Measurements from ENCODE around the gene PPFIA3. TPM values are rescaled to one million over a fixed set of nuclear protein-coding genes. Genes with fewer than 3 reads are reported as not detected.

Gene PPFIA3
- total RNA-seq, 1 donor from 2014 or later: 17.8 TPM

DNA sequence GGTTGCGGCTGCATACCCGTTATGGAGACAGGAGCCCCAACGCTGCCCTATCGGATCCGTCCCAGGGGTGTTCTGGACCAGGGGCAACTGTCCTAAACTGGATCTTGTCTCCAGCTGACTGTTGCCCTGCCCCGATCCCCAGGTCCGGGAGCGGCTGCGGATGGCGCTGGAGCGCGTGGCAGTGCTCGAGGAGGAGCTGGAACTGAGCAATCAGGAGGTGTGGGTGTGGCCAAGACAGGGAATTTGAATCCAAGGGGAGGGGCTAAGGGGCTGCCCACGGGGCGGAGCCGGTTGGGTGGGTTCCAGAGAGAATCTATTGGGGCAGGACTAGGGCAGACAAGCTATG is 9.9 kb downstream of the PPFIA3 start:
- H3K27ac Mint-ChIP-seq: no peak overlapping the region
- no peak for DNase-seq (ENCODE audit: extremely low spot score, unreplicated experiment)
- no peaks in the 10 kb centered on the region for H3K36me3 Mint-ChIP-seq
- peak overlapping the region; percentile 59 for H3K4me3 Mint-ChIP-seq
- H3K4me1 Mint-ChIP-seq (ENCODE audit: unreplicated experiment): peaks cover 10% of the 10 kb centered on the region
- H3K27me3 Mint-ChIP-seq: peaks cover 5% of the 10 kb centered on the region
- H3K9me3 Mint-ChIP-seq: no peaks in the 10 kb centered on the region
- TF ChIP-seq, protein P1, sequence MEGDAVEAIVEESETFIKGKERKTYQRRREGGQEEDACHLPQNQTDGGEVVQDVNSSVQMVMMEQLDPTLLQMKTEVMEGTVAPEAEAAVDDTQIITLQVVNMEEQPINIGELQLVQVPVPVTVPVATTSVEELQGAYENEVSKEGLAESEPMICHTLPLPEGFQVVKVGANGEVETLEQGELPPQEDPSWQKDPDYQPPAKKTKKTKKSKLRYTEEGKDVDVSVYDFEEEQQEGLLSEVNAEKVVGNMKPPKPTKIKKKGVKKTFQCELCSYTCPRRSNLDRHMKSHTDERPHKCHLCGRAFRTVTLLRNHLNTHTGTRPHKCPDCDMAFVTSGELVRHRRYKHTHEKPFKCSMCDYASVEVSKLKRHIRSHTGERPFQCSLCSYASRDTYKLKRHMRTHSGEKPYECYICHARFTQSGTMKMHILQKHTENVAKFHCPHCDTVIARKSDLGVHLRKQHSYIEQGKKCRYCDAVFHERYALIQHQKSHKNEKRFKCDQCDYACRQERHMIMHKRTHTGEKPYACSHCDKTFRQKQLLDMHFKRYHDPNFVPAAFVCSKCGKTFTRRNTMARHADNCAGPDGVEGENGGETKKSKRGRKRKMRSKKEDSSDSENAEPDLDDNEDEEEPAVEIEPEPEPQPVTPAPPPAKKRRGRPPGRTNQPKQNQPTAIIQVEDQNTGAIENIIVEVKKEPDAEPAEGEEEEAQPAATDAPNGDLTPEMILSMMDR (conservative IDR thresholded peaks at IDR 0.05): no peak

DNA sequence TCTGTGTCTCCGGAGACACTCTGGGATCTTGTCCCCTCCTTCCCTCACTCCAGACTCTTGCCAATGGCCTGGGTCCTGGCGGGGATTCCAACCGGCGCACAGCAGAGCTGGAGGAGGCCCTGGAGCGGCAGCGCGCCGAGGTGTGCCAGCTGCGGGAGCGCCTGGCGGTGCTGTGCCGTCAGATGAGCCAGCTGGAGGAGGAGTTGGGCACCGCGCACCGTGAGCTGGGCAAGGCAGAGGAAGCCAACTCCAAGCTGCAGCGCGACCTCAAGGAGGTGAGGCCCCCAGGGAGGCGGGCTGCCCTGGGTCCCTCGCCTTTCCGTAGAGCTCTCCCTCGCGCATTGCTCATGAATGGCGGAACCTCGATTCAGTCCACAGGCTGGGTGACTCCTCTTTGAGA is 11.0 kb downstream of the PPFIA3 start:
- peaks cover 10% of the 10 kb centered on the region for H3K4me1 Mint-ChIP-seq (ENCODE audit: unreplicated experiment)
- H3K27me3 Mint-ChIP-seq: no peaks in the 10 kb centered on the region
- no peak overlapping the region for H3K4me3 Mint-ChIP-seq
- DNase-seq (ENCODE audit: extremely low spot score, unreplicated experiment): no peak
- no peaks in the 10 kb centered on the region for H3K9me3 Mint-ChIP-seq
- TF ChIP-seq, protein P1 (conservative IDR thresholded peaks at IDR 0.05): no peak
- no peak overlapping the region for H3K27ac Mint-ChIP-seq
- no peaks in the 10 kb centered on the region for H3K36me3 Mint-ChIP-seq

DNA sequence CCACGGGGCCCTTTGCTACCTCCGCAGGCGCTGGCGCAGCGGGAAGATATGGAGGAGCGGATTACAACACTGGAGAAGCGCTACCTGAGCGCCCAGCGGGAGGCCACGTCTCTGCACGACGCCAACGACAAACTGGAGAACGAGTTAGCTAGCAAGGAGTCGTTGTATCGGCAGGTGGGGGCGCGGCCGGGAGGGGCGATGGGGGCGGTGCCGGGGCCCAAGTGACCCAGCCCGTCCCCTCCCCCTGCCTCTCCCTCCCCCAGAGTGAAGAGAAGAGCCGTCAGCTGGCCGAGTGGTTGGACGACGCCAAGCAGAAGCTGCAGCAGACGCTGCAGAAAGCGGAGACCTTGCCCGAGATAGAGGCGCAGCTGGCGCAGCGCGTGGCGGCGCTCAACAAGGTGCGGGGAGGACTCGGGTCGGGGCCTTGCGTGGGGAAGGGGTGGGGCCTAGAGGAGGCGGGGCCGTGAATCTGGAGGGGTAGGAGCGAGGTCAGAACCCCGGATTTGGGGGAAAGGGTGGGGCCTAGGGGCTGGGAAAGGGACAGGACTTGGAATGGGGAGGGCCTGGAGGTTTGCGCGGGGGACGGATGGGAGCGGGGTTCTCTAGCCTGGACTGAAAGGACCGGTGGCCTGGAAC is 13.7 kb downstream of the PPFIA3 start:
- Mint-ChIP-seq H3K4me3 (peak overlapping the region; percentile 81), H3K27ac (peak overlapping the region; percentile 69), H3K36me3 (peaks cover 11% of the 10 kb centered on the region), H3K27me3 (no peaks in the 10 kb centered on the region), H3K4me1 (ENCODE audit: unreplicated experiment) (peaks cover 9% of the 10 kb centered on the region), H3K9me3 (peaks cover 4% of the 10 kb centered on the region)
- no peak for DNase-seq (ENCODE audit: extremely low spot score, unreplicated experiment)
- TF ChIP-seq, protein P1 (conservative IDR thresholded peaks at IDR 0.05): no peak

- Mint-ChIP-seq H3K27ac (peak overlapping the region; percentile 59), H3K9me3 (peaks cover 4% of the 10 kb centered on the region), H3K27me3 (no peaks in the 10 kb centered on the region), H3K4me1 (ENCODE audit: unreplicated experiment) (peaks cover 3% of the 10 kb centered on the region), H3K4me3 (peak overlapping the region; percentile 81), H3K36me3 (peaks cover 11% of the 10 kb centered on the region)
- TF ChIP-seq, protein P1 (conservative IDR thresholded peaks at IDR 0.05): no peak
- DNase-seq (ENCODE audit: extremely low spot score, unreplicated experiment): no peak
Measured at GRCh38 chr19:49133621-49134454, 14.5 kb downstream of the PPFIA3 start.

GRCh38 chr19:49135686-49136085 is 16.3 kb downstream of the PPFIA3 start:
- H3K27ac Mint-ChIP-seq: no peak overlapping the region
- no peaks in the 10 kb centered on the region for H3K27me3 Mint-ChIP-seq
- no peaks in the 10 kb centered on the region for H3K4me1 Mint-ChIP-seq (ENCODE audit: unreplicated experiment)
- H3K4me3 Mint-ChIP-seq: no peak overlapping the region
- no peak for DNase-seq (ENCODE audit: extremely low spot score, unreplicated experiment)
- H3K9me3 Mint-ChIP-seq: peaks cover 4% of the 10 kb centered on the region
- H3K36me3 Mint-ChIP-seq: peaks cover 11% of the 10 kb centered on the region
- TF ChIP-seq, protein P1 (conservative IDR thresholded peaks at IDR 0.05): no peak

All from type B pancreatic cell (in vitro differentiated cells).